ENCODE data around the gene MYO16.
"Not testable (repeated sequence)": the region's sequence is repeated elsewhere in the genome, so short reads cannot be mapped to it uniquely, and the experiment has no call there.

The MYO16 gene

DNA sequence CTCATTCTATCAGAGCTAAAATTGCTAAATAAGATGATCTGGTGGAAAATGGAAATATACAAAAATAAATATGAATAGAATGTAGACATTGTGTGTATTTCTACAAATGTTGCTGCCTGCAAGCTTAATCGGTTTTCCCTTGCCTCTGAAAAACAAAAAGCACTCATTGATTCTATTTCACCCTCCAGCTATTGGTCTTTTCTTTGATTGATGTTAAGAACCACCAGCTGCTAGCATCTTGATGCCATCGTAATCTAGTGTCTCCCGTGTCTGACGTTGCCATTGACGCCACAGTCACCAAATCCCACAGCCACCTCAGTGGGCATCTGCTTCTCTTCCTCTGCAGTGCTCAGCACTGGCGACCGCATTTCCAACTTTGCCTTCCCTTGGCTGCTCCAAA is 461.8 kb downstream of the MYO16 start:
- Mint-ChIP-seq H3K36me3 (ENCODE audit: low read depth) (no peaks in the 10 kb centered on the region), H3K4me3 (no peak overlapping the region), H3K4me1 (no peaks in the 10 kb centered on the region), H3K27me3 (peaks cover 4% of the 10 kb centered on the region), H3K9me3 (peaks cover 13% of the 10 kb centered on the region), H3K27ac (no peak overlapping the region)
- DNase-seq = no peak
- no peak for ATAC-seq

DNA sequence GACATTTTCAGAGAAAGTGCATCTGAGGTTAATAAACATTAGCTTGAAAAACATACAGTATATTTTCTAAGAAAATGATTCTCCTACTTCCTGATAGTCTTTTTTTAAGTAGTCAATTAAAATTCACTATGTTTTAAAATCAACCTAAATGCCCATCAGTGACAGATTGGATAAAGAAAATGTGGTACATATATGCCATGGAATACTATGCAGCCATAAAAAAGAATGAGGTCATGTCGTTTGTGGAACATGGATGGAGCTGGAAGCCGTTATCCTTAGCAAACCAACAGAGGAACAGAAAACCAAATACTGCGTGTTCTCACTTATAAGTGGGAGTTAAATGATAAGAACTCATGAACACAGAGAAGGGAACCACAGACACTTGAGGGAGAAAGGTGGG is 462.8 kb downstream of the MYO16 start:
- H3K27me3 Mint-ChIP-seq; ATAC-seq; H3K36me3 Mint-ChIP-seq (ENCODE audit: low read depth); DNase-seq; H3K27ac Mint-ChIP-seq; H3K4me3 Mint-ChIP-seq; H3K4me1 Mint-ChIP-seq: not testable (repeated sequence)
- H3K9me3 Mint-ChIP-seq = peaks cover 13% of the 10 kb centered on the region

DNA sequence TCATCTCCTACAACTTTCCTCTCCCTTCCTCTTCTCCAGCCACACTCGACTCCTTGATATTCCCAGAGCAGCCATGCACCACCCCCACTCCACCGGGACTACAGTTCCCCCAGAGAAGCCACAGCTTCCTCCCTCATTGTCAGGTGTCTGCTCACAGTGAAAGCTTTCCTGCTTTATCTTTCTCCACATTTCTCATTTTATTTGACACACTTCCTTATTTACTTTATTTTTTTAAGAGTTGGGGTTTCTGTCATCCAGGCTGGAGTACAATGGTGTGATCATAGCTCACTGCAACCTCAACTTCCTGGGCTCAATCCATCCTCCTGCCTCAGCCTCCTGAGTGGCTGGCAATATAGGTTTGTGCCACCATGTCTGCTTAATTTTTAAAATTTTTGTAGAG is 464.6 kb downstream of the MYO16 start:
- ATAC-seq (no peak), DNase-seq (no peak)
- no peaks in the 10 kb centered on the region for H3K36me3 Mint-ChIP-seq (ENCODE audit: low read depth)
- peaks cover 13% of the 10 kb centered on the region for H3K9me3 Mint-ChIP-seq
- H3K4me1 Mint-ChIP-seq = no peaks in the 10 kb centered on the region
- H3K27me3 Mint-ChIP-seq = peaks cover 4% of the 10 kb centered on the region
- H3K27ac Mint-ChIP-seq = no peak overlapping the region
- no peak overlapping the region for H3K4me3 Mint-ChIP-seq

DNA sequence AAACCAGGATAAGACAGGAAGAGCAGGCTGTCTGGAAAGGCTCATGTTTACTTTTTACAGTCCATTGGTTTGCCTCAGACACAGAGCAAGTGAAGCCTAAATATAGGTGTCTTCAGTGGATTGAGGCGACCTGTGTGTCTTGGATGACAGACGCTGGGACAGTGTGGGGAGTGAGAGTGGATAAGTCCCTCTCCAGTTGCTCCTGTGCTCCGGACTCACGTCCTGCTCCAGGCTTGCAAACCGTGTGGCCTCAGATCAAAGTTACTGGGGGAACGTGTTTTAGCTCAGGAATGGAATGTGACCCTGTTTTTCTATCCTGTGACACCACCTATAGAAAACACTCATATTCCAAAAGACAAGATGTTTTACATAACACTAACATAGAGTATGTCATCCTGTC is 465.7 kb downstream of the MYO16 start:
- Mint-ChIP-seq H3K27ac (no peak overlapping the region), H3K4me3 (no peak overlapping the region), H3K4me1 (no peaks in the 10 kb centered on the region), H3K9me3 (peaks cover 13% of the 10 kb centered on the region), H3K27me3 (peaks cover 4% of the 10 kb centered on the region), H3K36me3 (ENCODE audit: low read depth) (no peaks in the 10 kb centered on the region)
- ATAC-seq (no peak), DNase-seq (no peak)

DNA sequence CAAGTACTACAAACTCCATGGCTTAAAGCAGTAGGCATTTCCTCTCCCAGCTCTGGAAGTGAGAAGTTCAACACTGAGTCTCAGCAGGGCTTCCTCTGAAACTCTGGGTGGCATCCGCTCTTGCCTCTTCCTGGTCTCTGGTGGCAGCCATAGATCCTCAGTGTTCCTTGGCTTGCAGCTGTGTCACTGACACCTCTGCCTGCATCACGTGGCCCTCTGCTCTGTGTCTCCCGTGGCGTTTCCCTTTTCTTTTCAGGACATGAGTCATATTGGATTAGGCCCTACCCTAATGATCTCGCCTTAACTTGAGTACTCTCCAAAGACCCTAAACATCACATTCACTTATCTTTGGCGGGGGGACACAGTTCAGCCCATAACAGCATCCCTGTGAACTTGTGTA is 466.7 kb downstream of the MYO16 start:
- DNase-seq = no peak
- H3K4me3 Mint-ChIP-seq = no peak overlapping the region

DNA sequence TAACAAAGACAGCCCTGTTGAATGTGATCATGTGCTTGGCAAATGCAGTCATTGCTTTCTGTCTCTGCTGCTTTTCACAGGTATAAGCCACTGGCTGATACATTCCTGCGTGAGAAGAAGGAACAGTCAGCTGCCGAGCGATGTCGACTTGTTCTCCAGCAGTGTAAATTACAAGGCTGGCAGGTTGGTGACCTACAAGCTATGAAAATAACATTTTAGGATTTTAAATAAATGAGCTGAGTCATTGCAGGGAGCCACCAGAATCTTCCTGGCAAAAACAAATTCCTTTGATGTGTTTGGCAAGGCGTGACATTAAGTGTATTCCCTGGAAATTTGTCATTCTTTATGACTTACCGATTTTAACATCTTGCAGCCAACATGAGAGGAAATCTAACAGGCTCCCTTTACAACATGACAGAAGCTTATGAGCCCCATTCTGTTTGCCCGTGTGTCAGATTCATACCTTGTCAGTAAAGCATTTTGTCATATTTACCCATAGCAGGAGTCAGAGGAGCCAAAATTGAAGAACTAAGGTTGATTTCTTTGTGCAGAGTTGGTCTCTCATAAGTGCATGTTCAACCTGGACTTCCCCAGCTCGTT is 471.4 kb downstream of the MYO16 start:
- Mint-ChIP-seq H3K4me1 (no peaks in the 10 kb centered on the region), H3K36me3 (ENCODE audit: low read depth) (no peaks in the 10 kb centered on the region), H3K4me3 (no peak overlapping the region), H3K27me3 (peaks cover 4% of the 10 kb centered on the region), H3K9me3 (no peaks in the 10 kb centered on the region), H3K27ac (no peak overlapping the region)
- ATAC-seq (no peak), DNase-seq (no peak)

More for the DNA sequence above, 466.7 kb downstream of the MYO16 start:
- Mint-ChIP-seq H3K27ac (no peak overlapping the region), H3K36me3 (ENCODE audit: low read depth) (no peaks in the 10 kb centered on the region), H3K4me1 (no peaks in the 10 kb centered on the region), H3K9me3 (peaks cover 13% of the 10 kb centered on the region), H3K27me3 (peaks cover 4% of the 10 kb centered on the region)
- no peak for ATAC-seq

DNA sequence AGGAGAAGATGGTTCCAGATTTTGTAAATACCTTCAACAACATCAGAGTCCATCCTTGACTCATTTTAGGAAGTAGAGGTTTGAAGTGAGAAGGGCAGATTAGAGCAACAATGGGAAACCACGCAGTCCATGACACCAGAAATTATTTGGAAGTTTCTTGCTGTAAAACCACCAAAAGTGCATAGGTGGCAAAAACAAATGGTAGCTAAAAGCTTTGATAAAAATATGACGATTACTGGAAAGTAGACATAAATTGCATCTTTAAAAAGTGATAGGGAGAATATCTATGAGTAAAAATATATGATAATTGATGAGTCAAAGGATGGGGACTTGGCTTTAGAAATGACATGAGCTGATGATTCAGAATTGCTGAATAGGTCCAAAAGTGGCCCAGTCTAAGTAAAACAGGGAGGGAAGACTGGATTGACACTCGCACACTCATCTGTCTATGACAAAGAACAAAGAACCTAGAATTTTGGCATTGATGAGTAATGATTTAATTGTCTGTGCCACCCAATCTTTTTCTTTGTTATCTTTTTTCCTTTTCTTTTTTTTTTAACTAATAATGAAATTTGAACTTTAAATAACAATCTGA is 472.2 kb downstream of the MYO16 start:
- DNase-seq = no peak
- Mint-ChIP-seq H3K4me3 (no peak overlapping the region), H3K27ac (no peak overlapping the region), H3K9me3 (no peaks in the 10 kb centered on the region), H3K4me1 (no peaks in the 10 kb centered on the region), H3K36me3 (ENCODE audit: low read depth) (no peaks in the 10 kb centered on the region), H3K27me3 (peaks cover 4% of the 10 kb centered on the region)
- no peak for ATAC-seq

DNA sequence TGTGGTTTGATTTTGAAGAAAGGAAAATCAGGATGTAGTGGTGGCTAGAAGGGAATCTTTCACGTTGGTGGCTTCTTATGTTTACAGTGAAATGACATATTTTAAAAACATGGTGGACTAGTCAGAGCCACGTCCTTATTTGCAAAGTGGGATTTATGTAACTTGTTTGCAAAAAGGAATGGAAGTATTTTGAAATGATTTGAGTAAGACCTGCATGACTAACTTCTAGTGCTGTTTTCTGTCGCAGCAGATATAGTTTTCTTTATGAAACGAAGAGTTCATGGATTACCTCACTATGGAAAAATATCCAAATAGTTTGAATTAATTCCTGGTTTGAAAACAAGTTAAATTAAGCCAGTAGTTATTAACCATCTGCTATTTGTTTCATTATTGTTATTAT is 476.5 kb downstream of the MYO16 start:
- H3K27ac Mint-ChIP-seq = no peak overlapping the region
- H3K4me3 Mint-ChIP-seq = no peak overlapping the region
- H3K9me3 Mint-ChIP-seq = no peaks in the 10 kb centered on the region
- no peak for ATAC-seq
- no peaks in the 10 kb centered on the region for H3K36me3 Mint-ChIP-seq (ENCODE audit: low read depth)
- H3K4me1 Mint-ChIP-seq = no peaks in the 10 kb centered on the region
- DNase-seq = no peak
- H3K27me3 Mint-ChIP-seq = peaks cover 10% of the 10 kb centered on the region

DNA sequence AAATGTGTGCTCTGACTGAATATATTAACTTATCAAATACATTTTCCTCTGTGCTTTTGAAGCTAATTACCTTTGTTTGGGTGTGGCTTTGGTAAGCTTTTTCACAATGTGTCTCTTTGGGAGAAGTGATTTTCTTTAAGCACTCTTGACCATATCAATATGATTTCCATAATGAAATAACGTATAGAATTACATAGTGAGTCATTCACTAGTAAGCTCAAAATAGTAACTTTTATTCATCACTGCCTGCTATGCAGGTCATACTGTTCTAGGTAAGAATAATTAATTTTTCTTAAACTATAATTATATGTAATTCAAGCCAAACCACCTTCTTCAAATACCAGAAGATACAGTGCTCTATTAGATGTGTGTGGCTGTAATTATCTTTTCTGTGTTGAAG is 480.7 kb downstream of the MYO16 start:
- H3K27ac Mint-ChIP-seq = no peak overlapping the region
- H3K27me3 Mint-ChIP-seq = peaks cover 10% of the 10 kb centered on the region
- DNase-seq (no peak), ATAC-seq (no peak)
- no peaks in the 10 kb centered on the region for H3K4me1 Mint-ChIP-seq
- no peak overlapping the region for H3K4me3 Mint-ChIP-seq
- H3K36me3 Mint-ChIP-seq (ENCODE audit: low read depth) = no peaks in the 10 kb centered on the region
- no peaks in the 10 kb centered on the region for H3K9me3 Mint-ChIP-seq

DNA sequence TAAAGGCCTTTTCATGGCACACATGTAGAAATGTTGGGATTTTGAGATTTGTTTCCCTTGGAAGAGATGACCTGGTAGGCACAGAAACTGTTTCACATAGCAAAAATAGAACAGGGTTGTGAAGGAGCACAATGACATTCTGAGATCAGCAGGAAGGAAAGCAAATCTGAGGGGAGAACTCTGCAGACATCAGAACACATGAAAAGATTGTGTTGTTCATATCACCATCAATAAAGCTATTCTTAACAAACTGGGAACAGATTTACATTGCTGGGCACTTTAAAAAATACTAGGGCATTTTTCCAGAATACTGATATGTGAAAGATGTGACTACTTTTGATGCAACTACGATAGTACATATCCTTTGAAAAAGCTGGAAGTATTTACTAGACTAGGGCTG is 481.7 kb downstream of the MYO16 start:
- H3K9me3 Mint-ChIP-seq = no peaks in the 10 kb centered on the region
- peaks cover 10% of the 10 kb centered on the region for H3K27me3 Mint-ChIP-seq
- DNase-seq (no peak), ATAC-seq (no peak)
- H3K27ac Mint-ChIP-seq = no peak overlapping the region
- H3K4me1 Mint-ChIP-seq = no peaks in the 10 kb centered on the region
- no peaks in the 10 kb centered on the region for H3K36me3 Mint-ChIP-seq (ENCODE audit: low read depth)
- H3K4me3 Mint-ChIP-seq = no peak overlapping the region

DNA sequence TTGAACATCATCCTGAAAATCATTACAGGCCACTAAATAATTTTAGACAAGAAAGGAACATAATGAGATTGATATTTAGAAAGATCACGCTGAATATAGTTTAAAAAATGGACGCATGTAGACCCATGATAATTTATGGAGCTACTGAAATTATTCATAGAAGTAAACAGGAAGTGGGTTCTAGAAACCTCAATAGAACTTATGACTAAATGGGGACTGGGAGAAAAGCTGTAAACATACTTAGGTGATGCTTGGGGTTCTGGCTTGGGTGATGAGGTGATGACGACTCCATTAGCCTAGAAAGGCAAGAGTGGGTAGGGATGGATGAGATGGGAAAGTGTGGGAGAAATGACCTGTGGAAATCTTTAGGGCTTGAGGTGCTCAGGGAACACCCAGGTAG is 484.0 kb downstream of the MYO16 start:
- peaks cover 10% of the 10 kb centered on the region for H3K27me3 Mint-ChIP-seq
- H3K9me3 Mint-ChIP-seq = no peaks in the 10 kb centered on the region
- H3K36me3 Mint-ChIP-seq (ENCODE audit: low read depth) = no peaks in the 10 kb centered on the region
- H3K4me1 Mint-ChIP-seq = no peaks in the 10 kb centered on the region
- no peak overlapping the region for H3K4me3 Mint-ChIP-seq
- DNase-seq (no peak), ATAC-seq (no peak)
- H3K27ac Mint-ChIP-seq = no peak overlapping the region

DNA sequence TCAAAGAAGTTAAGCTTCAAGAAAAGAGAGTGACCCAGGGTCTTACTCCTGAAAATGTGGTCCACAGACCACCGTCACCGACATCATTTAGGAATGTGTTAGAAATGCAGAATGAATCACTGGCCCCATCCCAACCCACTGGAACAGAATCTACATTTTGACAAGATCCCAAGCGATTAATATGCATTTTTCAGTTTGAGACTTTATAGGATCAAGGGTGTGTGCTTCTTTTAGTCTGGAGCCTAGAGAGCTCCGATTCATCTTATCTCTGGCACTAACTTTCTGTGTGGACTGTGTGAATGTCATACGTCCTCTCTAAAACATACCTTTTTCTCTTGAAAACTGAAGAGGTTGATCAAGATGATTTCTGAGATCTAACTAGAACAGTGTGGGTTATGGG is 484.8 kb downstream of the MYO16 start:
- H3K27me3 Mint-ChIP-seq = peaks cover 6% of the 10 kb centered on the region
- H3K27ac Mint-ChIP-seq = no peak overlapping the region
- ATAC-seq = no peak

DNA sequence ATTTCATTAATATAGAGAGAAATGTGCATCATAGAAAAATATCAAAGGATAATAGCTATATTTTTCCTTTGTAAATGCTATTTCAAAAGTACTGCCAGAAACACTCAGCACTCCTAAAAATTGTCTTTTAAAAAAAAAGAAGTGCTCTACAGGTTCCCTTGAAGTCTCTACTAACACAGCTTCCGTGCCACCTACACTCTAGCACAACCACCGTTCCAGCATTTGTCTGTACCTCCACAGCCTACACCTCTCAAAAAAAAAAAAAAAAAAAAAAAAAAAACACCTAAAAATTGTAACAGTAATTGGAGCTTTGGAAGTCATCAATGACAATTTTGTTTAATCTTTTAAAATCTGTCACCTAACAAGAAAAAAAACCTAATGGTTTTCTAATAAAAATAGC is 485.6 kb downstream of the MYO16 start:
- no peaks in the 10 kb centered on the region for H3K4me1 Mint-ChIP-seq
- H3K27me3 Mint-ChIP-seq = peaks cover 4% of the 10 kb centered on the region

More for the DNA sequence above, 484.8 kb downstream of the MYO16 start:
- H3K9me3 Mint-ChIP-seq = no peaks in the 10 kb centered on the region
- H3K4me1 Mint-ChIP-seq = no peaks in the 10 kb centered on the region
- no peaks in the 10 kb centered on the region for H3K36me3 Mint-ChIP-seq (ENCODE audit: low read depth)
- no peak for DNase-seq
- H3K4me3 Mint-ChIP-seq = no peak overlapping the region

DNA sequence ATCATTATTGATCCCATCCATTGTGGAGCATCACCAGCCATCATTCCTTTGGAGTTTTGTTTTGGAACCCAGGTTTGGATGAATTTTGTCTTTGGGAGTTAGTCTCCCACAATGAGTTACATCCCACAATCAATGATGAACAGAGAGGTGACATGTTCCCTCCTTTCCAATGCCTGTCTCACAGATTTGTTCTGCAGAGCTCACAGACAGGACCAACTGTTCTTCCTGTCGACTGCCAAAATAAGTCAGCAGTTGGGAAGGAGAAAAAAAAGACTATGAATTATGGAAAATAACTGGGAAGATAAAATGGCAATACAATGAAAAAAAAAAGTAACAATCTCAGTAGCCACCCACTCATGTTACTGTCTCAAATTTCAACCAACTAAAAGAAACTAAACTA is 489.1 kb downstream of the MYO16 start:
- Mint-ChIP-seq H3K9me3 (no peaks in the 10 kb centered on the region), H3K27me3 (peaks cover 2% of the 10 kb centered on the region), H3K27ac (no peak overlapping the region), H3K36me3 (ENCODE audit: low read depth) (no peaks in the 10 kb centered on the region), H3K4me1 (no peaks in the 10 kb centered on the region), H3K4me3 (no peak overlapping the region)
- ATAC-seq (no peak), DNase-seq (no peak)

More for the DNA sequence above, 485.6 kb downstream of the MYO16 start:
- Mint-ChIP-seq H3K4me3 (no peak overlapping the region), H3K36me3 (ENCODE audit: low read depth) (no peaks in the 10 kb centered on the region), H3K9me3 (no peaks in the 10 kb centered on the region), H3K27ac (no peak overlapping the region)
- DNase-seq (no peak), ATAC-seq (no peak)

DNA sequence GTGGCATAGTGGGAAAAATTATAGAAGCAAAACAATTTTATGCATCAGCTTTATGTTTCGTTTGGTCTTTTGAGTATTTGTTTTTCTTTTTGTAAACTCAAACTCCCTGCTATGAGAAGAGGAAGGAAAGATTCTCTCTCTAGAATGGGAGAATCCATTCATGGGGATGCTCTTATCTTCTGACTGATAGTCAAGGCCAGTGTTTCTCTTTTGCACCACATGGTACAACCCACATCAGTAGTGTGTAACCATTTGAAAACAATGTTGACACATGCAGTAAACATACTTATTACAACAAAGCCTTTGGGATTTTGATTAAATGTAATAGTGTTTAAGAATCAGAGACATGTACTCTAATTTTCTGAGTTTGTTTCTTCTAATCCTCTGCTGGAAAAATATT is 490.5 kb downstream of the MYO16 start:
- ATAC-seq (no peak), DNase-seq (no peak)
- no peaks in the 10 kb centered on the region for H3K27me3 Mint-ChIP-seq
- H3K27ac Mint-ChIP-seq = no peak overlapping the region
- no peaks in the 10 kb centered on the region for H3K4me1 Mint-ChIP-seq
- H3K4me3 Mint-ChIP-seq = no peak overlapping the region
- H3K9me3 Mint-ChIP-seq = no peaks in the 10 kb centered on the region
- no peaks in the 10 kb centered on the region for H3K36me3 Mint-ChIP-seq (ENCODE audit: low read depth)

DNA sequence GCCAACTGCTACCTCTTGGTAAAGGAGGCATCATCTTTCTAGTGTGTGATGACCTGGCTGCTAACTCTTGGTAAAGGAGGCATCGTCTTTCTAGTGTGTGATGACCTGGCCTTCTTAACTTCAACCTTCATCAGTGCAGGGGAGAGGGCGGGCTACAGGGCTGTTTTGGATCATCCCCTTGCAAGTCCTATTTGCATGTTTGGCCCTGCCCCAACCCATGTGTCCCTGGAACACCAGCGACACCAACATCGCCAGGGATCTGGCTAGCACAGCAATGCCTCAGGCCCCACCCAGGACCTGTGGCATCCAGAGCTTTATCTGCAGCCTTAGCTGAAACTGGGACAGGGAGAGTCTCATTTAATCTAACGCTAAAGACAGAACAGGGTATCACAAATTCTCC is 492.4 kb downstream of the MYO16 start:
- Mint-ChIP-seq H3K27ac (no peak overlapping the region), H3K9me3 (no peaks in the 10 kb centered on the region), H3K36me3 (ENCODE audit: low read depth) (no peaks in the 10 kb centered on the region), H3K27me3 (no peaks in the 10 kb centered on the region), H3K4me3 (no peak overlapping the region), H3K4me1 (no peaks in the 10 kb centered on the region)
- ATAC-seq (no peak), DNase-seq (no peak)

Data from activated naive CD8-positive, alpha-beta T cell treated with anti-CD3 and anti-CD28 coated beads, Interleukin-2, amount 50 U/mL, for 24 hours (primary cell).